OCI-LY1 (cell line): Measurements from ENCODE around the gene SYCP2L.

ENCODE experiments used
- EZH2 ChIP-seq: fragments of 200-600 bp; sonication (generic), shearing (Covaris generic); IDR thresholded peaks from 2 replicates; pipeline ENCODE4 v1.8.0; 2017; ENCODE audit warnings: borderline replicate concordance, mixed run types, mild to moderate bottlenecking, antibody characterized with exemption, low read length, moderate library complexity, mixed read lengths
- TF ChIP-seq, protein P1 (sequence below): fragments of 200-600 bp; sonication (generic), shearing (Covaris generic); IDR thresholded peaks from 2 replicates; pipeline ENCODE4 v1.5.1; 2017; ENCODE audit warnings: mild to moderate bottlenecking, antibody characterized with exemption, low read length, moderate library complexity, mixed read lengths

DNA sequence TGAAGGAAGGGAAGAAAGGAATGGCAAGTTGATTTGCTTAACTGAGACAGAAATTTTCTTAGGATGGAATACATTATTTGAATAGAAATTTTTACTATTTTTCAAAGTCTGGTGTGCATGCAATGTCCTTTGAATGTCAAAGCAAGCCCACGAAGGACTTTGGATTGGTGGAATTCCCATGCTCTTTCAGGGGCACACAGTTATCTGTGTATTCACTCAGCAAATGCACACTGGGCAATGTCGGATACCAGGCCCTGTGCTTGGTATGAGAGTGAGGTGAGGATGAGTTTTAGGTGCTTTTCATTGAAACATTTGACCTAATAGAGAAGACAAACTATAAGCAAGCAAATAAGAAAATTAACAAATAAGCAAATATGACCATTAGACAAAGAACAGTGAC is 73.3 kb downstream of the SYCP2L start:
- TF ChIP-seq, protein P1, sequence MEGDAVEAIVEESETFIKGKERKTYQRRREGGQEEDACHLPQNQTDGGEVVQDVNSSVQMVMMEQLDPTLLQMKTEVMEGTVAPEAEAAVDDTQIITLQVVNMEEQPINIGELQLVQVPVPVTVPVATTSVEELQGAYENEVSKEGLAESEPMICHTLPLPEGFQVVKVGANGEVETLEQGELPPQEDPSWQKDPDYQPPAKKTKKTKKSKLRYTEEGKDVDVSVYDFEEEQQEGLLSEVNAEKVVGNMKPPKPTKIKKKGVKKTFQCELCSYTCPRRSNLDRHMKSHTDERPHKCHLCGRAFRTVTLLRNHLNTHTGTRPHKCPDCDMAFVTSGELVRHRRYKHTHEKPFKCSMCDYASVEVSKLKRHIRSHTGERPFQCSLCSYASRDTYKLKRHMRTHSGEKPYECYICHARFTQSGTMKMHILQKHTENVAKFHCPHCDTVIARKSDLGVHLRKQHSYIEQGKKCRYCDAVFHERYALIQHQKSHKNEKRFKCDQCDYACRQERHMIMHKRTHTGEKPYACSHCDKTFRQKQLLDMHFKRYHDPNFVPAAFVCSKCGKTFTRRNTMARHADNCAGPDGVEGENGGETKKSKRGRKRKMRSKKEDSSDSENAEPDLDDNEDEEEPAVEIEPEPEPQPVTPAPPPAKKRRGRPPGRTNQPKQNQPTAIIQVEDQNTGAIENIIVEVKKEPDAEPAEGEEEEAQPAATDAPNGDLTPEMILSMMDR = no peak
- TF ChIP-seq EZH2 = no peak
